GM21526 (cell line): ENCODE results near the gene TMEM87B.

Experiments
- ATAC-seq: cut with Tn5 transposase; IDR thresholded peaks from one replicate; pipeline ENCODE4 v1.9.1; 2021; ENCODE audit warnings: moderate library complexity; ENCODE audit not compliant: unreplicated experiment, low FRiP score

Gene TMEM87B

DNA sequence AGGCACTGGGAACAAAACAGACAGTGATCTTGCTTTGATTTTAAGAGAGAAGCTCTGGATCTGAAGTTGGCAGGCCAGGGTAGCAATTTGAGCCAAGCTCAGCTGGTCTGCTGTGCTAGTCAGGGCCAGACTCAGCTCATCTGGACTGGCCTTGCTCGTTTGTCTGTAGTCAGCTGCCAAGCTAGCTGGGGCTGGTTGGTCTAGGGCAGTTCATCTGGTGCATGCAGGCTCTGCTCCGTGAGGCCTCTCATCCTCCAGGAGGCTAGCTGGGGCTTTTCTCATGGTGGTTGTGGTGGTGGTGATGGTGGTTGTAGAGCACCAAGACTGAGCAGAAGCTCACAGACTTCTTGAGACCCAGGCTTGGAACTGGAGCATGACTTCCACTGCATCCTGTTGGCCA lies 93.4 kb downstream of the TMEM87B start:
- ATAC-seq, result no peak

DNA sequence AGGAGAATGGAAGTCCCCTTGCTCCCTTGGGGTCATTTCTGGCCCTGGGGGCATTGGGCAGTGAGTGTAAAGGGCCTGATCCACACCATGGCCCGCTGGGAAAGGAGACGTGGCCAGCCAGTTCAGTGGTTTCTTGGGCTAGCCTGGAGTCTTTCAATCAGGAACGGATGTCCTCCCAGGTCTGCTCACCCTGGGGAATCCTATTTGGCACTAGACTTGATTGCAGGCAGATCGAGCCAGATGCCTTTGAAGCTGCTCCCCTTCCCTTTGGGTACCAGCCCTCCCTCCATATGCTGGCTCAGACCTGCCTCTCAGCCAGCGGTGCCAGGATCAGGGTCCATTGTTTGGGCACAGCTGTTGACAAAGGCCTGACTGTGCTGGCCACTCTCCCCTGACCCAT lies 94.1 kb downstream of the TMEM87B start:
- ATAC-seq, result no peak

DNA sequence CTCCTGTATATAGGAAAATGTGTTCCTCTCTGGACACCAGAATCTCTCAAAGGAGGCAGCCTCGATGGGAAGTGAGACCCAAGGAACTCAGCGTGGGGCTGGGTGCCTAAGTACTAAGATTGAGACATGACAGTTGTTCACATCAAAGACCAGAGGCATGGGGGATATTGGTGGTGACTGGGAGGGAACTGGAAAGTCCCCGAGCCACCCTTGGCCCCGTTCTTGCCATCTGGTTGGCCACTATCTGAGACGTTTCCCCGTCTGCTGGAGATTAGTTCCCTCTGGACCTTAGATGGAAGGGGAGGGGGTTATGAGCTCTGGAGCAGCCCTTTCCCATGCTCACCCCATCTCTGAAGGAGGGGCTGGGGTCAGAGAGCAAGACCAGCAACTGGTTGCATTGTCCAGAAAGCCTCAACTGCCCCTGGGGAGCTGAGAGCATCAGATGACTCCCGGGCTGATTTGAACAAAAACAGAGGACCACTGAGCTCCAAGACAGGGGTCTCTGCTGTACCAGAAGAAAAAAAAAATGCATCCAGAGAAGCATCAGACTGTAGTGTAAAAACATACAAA lies 94.9 kb downstream of the TMEM87B start:
- no peak for ATAC-seq

DNA sequence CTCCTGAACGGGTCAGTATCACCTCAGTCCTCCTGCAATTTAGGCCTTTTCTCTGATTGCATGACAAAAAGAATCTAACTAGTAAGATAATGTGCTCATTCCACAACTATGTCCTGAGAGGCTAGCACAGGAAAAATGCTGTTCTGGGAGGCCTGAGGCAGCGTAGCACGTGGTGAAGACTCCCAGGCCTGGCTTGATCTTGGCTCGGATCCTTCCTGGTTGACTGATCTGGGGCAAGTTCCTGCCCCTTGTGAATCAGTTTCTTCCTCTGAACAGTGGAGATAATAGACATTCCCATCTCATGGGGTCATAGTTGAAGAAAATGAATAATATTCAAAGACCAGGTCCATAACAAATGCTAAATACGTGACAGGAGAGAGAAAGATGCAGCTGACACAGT lies 95.4 kb downstream of the TMEM87B start:
- ATAC-seq, result no peak

DNA sequence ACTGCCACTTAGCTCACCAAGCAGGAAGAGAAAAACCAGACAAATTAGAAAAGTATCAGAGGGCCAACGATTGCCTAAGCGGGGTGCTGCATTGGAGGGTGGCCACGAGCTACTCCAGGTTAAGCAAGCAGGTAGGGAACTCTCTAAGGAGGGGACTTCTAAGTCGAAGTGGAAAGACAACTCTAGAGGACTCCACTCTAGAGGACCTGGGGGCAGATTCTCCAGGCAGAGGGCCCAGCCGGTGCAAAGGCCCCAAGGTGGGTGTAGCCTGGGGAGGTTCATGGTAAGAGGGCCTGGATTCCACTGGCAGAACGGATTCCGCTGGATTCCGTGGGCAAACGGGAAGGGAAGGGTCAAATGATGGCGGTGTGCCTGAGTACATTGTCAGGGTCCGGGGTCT lies 95.8 kb downstream of the TMEM87B start:
- ATAC-seq, result no peak

DNA sequence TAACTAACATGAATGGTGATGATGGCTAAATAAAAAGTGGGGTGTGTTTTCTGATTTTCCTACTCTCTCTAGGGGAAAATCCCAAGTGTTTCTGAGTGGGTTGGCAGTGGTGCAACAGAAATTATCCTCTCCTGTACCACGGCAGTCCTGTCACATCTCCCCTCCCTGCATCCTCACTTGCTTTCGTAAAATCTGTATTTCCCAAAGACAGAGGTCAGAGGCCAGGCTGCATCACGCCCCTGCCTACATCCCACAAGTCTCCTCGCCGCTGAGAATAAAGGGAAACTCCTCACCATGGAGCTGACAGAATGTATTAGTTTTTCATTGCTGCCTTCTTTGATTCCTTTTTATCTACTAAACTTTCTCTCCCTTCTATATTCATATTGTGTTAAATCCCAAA lies 96.2 kb downstream of the TMEM87B start:
- no peak for ATAC-seq

DNA sequence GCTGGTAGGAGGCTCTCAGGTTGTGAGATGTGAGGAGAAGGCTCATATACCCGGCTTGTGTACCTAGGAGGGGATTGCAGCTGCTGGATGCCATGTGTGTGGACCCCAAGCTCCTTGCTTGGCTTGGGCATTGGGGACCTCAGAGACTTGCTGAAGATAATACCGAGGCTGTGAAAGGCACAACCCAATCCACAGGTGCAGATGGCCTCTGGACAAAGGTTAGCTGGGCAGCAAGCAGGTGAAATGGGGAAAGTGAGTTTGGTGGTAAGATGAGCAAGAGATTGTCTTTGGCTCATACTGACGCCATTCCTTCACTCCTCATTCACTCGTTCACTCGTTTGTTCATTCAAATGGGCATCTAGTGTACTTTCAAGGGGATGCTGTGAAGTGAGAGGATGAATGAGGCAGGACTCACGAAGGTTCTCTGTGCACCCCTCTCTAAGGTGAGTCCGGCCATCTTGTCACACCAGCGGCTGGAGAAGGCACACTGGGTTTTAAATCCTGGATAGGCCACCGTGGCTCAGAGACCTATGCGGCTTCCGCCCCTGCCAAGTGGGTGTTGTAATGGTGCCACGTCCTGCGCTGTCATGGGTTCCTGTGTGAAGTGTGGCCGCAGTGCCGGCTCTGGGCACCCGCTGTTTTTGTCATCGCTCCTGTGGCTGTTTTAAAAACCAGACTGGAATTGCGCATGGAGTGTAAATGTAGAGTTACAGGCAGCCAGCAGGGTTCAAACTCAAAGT lies 96.8 kb downstream of the TMEM87B start:
- no peak for ATAC-seq

DNA sequence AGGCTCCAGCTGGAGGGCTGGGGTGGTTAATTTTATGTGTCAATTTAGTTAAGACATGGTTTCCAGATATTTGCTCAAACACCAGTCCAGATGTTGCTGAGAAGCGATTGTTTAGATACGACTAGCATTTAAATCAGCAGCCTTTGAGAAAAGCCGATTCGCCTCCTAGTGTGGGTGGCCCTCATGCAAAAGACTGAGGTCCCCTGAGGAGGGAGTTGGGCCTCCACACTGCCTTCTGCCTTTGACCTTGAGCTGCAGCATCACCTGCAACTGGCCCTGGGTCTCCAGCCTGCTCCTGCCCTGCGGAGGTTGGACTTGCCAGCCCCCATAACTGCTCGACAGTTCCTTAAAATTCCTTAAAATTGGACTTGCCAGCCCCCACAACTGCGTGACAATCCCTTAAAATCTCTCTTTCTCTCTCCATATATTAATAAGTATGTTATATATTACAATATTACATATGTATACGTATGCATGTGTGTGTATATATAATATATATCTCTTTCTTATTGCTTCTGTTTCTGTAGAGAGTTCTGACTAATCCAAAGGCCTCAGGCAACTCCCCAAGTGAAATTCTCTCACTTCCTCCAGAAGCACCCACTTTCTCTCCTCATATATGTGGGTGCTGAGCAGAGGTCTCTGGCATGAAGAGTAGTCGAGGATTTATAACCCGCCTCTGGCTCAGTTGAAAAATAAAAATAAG lies 97.6 kb downstream of the TMEM87B start:
- ATAC-seq, result no peak

DNA sequence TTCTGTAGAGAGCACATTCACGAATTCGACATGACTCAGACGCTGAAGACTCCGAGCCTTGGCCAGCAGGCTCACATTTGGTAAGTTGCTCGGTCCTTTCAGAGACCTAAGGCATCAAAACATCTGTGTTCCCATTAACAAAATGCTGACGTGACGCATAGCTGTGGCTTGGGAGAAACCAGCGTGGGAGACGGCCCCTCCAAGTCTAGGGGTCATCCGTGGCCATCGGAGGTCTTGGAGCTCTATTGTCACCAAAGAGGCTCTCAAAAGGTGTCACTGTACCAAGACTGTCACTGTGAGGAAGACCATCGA lies 98.1 kb downstream of the TMEM87B start:
- no peak for ATAC-seq

DNA sequence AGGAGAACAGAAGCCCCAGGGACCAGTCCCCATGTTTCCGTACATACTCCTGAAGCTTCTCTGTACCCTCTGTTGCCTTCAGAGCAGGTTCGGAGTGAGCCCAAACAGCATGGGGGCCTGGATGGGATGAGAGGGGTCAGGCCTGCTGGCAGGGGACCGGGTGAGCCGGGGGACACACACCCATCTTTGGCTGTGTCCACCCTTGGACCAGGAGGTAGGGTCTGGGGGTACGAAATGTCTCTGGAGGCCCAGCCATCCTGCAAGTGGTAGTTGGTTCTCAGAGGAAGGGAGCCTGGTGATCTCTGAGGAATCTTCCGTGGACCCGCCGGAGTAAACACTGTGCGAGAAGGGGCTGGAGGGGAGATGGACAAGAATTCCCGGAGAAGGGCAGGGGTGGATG lies 98.4 kb downstream of the TMEM87B start:
- ATAC-seq, result no peak

DNA sequence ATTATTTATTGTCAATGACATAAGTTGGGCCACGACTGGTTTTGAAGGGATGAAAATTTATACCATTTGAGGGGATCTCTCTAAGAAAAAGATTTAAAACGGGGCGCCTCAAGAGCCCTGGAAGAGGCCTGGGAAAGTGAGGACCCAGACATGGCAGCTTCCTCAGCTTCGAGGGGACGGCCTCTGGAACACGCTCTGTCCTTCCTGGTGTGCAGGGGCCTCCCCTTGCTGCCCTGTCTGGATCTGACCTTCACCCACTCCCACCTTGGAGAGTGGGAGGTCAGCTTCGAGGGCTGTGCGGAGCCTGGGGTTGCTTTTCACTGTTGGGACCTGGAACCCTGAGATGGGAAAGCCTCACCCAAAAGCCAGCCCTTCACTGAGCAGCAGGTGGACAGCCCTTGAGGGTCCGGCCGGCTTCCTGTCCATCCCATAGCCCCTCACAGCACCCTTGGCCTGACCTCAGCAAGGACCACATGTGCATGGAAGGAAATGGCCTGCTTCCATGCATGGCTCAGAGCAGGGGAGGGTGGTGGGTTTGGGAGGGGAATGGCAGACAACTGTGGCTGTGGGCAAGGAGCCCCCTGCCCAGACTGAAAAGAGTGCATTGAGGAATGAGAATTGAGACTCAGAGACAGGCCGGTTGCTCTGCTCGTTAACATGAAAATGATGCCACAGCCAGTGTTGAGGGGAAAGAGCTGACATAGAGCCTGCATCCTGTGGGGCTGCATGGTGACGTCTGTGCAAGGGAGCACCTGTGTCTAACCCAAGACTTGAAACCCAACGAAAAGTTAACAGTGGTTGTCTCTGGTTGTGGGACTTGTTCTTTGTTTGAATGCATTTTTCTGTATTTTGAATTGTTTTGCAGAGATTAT lies 99.4 kb downstream of the TMEM87B start:
- ATAC-seq, result no peak

DNA sequence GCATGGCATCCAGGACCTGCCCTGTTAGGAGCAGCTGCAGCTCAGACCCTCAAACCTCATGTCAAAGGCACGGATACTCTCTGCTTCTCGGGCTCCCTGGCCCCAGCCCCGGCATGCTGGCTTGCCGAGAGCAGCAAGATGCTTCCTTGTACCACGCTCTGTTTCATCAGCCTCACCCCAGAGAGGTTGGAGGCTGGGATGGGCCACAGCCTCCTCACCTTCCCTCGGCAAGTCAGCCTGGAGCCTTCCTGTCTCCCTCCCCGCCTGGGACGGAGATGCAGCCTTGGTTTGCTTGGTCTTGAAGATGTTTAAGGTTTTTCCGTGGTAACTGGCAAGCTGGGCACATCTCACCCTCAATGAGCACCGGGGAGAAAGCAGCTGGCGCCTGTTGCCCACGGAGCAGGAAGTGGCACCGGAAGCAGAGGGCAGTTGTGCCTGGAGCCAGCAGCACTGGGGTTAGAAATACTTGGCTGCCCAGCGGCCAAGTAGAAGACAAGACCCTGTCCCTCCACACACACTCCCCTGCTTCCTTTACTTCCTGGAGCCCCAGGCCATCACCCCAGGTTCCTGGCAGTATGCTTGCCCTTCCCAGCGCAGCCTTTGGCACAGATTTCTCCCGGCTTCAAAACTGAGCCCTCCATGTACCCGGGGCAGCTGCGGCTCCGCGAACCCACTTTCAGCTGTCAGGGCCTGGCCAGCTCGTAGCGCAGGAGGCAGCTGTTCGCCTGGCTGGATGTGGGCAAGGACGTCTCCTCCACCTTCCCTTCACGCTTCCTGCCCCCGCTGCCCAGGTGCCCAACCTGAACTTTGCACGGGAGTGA lies 100.5 kb downstream of the TMEM87B start:
- no peak for ATAC-seq

DNA sequence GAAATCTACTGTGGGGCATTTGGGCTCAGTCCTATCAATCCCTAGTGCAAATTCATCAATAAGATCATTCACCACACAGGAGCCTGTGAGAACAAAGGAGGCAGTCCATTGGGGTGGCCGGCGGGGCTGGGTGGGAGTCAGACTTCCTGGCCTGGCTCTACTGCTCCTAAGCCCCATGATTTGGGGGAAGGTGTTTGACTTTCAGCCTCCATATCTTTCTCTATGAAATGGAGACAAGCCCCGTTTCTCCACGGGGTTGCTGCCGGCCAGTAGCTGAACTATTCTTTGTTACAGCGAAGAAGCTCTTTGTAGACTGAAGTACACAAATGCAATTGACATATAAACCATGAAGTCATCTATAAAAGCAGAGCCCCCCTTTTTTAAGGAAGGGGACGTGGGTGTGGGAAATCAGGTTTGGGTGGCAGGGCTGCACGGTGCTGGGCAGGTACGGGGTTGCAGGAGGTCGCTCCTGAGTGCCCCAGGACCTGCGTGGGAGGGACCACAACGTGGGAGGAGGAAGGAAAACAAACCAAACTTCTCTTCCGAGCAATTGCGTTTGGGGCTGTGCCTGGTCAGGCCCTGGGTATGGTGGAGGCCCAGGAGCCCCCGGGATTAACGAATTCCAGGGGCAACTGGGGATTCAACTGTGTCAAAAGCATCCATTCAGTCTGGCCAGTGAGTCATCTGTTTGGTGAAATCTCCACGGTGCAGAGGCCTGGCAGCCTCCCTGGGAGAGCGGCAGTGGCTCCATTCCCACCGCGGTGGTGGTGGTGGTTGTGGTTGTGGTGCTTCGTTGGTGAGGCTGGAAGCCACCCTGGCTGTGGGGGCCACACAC lies 101.3 kb downstream of the TMEM87B start:
- ATAC-seq, result no peak

DNA sequence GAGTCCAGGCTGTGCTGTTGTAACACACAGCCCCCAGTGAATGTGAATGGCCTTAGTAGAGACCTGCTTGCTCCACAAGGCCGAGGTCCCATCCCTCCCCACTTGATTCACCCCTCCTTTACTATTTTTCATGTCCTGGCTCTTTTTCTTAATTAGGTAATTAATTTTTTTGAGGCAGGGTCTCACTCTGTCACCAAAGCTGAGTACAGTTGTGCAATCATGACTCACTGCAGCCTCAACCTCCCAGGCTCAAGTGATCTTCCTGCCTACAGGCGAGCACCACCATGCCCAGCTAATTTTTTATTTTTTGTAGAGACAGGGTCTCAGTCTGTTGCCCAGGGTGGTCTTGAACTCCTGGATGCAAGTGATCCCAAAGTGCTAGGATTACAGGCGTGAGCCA lies 102.4 kb downstream of the TMEM87B start:
- no peak for ATAC-seq

DNA sequence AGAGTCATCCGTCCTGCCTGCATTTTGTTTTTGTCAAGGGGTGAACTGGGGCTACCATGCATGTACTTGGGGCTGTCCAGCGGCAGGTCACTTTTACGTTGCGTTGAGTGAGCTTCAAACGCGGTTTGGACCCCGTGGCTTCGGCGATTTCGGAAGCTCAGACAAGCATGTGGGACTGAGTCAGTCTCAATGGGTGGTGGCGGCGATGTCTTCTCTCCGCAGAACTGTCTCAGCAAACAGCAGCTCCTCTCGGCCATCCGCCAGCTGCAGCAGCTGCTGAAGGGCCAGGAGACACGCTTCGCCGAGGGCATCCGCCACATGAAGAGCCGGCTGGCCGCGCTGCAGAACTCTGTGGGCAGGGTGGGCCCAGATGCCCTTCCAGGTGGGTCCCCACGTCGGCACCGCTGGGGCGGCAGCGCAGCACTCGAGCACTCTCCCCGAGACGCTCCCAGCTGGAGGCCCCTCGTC lies 104.4 kb downstream of the TMEM87B start:
- ATAC-seq, result no peak

DNA sequence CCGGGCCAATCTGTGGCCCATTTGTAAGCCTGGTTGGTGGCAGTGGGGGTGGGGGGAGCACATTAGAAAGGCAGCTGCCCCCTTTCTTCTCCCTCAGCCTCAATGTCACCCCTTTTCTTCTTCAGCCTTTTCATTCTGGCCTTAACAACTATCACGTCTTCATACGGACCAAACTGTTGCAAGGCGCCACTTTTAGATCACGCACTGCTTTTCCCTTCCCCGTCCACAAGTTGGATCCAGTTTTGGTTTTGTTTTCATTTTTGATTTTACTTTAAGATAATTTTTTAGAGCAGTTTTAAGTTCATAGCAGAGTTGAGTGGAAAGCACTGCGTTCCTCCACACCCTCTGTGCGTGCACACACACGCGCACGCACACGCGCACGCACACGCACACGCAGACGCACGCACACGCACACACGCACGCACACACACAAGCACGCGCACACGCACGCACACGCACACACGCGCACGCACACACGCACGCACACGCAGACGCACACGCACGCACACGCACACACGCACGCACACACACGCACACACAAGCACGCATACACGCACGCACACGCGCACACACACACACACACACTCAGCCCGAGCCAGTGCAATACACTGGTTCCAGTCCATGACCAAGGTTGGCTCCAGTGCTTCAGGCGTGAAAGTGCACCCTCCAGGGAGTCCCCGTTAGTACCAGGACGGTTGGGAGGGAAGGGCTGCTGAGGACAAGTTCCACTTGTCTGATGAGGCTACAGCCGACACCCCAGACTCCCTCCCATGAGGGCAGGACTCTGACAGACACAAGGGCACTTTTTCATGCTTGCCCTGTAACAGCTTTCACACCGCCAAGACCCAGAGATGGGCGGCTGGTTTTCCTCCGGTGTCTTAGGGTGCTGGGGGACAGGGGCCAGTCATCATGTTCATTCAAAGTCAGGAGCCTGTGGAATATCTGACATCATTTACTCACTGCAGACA lies 105.5 kb downstream of the TMEM87B start:
- no peak for ATAC-seq

DNA sequence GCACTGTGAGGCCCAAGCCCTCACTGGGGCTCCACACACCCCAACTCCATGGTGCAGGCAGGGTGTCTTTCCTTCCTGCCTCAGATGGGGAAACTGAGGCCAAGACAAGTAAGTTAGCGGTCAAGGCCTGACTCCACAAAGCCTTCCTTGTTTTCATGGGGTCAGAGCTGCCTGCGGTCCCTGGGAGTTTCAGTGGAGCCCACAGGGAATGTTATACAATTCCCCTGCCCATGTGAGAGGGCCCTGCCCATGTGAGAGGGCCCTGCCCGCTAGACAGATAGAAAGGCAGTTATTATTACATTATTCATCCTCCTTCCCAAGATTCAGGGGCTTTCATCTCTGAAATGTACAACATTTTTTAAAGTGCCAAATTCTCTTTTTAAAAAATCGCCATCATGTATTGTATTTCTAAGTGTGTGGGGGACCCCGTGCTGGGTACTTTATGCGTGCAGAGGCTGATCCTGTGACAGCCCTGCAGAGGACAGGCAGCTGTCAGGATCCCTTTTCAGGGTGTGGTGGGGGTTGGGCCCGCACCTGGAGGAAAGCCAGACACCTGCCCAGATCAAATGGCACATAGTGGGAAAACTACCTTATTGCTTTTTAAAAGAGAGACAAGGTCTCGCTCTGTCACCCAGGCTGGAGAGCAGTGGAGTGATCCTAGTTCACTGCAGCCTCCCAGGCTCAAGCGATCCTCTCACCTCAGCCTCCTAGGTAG lies 106.5 kb downstream of the TMEM87B start:
- no peak for ATAC-seq

DNA sequence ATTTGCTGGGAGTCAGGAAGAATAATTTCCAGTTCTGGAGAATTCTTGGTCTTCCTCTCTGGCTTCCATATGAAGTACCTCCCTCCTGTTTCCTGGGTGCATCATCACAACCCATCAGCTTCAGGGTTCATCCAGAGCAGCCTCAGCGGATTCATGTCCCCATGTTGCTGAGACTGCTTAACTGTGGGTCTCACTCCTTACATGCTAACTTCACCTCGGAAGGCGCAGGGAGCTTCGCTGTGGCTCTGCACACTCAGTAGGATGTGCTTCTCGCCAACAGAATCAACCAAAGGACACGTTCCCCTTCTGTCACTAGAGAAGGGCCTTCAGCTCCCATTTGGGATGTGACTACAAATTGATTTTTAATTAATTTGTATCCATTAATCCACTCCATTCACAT lies 107.3 kb downstream of the TMEM87B start:
- no peak for ATAC-seq
